Fibroblast of mammary gland (primary cell): ENCODE results near the gene DOCK3.
A peak's percentile ranks its signal among the peaks of the same experiment; 100 is the strongest.
"Not testable (repeated sequence)": the region's sequence is repeated elsewhere in the genome, so short reads cannot be mapped to it uniquely, and the experiment has no call there.

Experiments used
- DNase-seq: peaks from one replicate; pipeline ENCODE4 v3.0.0-alpha.2; 2010; ENCODE audit warnings: low read depth
- H3K4me3 ChIP-seq: 2 replicates; pipeline ENCODE4 v1.5.1; 2011; ENCODE audit warnings: low read depth, mild to moderate bottlenecking, low read length, moderate library complexity; ENCODE audit not compliant: control insufficient read depth
- CTCF ChIP-seq: conservative IDR thresholded peaks from 2 replicates; pipeline ENCODE4 v1.5.1; 2011; ENCODE audit warnings: low read depth, low read length, inconsistent platforms; ENCODE audit not compliant: control insufficient read depth, insufficient read depth

The DOCK3 gene

GRCh38 chr3:50661321-50661837 lies 13.3 kb upstream of the DOCK3 start:
- no peak for TF ChIP-seq CTCF
- H3K4me3 ChIP-seq = no peak overlapping the region
- no peak for DNase-seq

- no peak for TF ChIP-seq CTCF
- no peak for DNase-seq
- no peak overlapping the region for H3K4me3 ChIP-seq
These were observed 12.3 kb upstream of the DOCK3 start for GRCh38 chr3:50662408-50662807.

GRCh38 chr3:50665081-50665840 lies 9.5 kb upstream of the DOCK3 start:
- DNase-seq = no peak
- no peak for TF ChIP-seq CTCF
- no peak overlapping the region for H3K4me3 ChIP-seq

- not testable (repeated sequence) for H3K4me3 ChIP-seq, DNase-seq
These were observed 8.9 kb upstream of the DOCK3 start for GRCh38 chr3:50665841-50666115.

- no peak for DNase-seq
- no peak for TF ChIP-seq CTCF
- no peak overlapping the region for H3K4me3 ChIP-seq
These were observed 7.9 kb upstream of the DOCK3 start for GRCh38 chr3:50666837-50667236.

DNA sequence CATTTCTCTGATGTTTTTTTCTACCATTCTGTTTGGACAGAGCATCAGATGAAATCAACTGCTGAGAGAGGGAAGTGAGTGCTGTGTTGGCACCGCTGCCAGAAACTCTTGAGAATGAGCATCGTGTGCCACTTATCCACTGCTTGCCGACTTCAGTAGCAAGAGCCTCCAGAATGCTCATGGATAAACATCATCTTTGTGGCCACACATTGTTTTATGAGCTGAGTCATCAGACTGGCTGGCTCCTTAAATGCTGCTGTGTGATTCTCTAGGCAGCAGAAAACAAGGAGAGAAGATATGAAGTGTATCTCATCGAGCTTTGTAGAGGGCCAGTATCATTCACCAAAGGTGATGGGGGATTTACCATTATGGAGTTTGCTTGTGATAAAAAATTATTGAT lies 3.4 kb upstream of the DOCK3 start:
- peak; percentile 73 for DNase-seq
- TF ChIP-seq CTCF = no peak
- H3K4me3 ChIP-seq = no peak overlapping the region

DNA sequence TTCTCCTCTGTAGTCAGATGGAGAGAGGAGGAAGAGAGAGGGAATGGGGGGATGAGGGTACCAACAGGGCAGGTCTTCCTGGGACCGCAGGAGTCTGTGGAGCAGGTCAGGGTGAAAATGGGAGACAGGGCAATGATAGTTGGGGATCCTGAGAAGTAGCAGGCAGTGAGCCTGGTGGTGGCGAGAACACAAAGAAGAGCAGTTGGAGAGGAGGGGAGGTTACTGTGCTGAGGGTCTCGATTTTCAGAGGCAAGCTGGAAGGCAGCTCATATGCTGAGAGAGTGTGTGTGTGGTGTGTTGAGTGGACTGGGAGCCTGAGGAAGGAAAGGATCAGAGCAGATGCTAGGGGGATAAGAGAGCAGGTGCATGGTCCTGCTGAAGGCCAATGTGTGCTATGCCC lies 2.1 kb upstream of the DOCK3 start:
- DNase-seq = no peak
- H3K4me3 ChIP-seq = no peak overlapping the region
- TF ChIP-seq CTCF = no peak
